Glutamatergic neuron (in vitro differentiated cells): ENCODE results near the gene TEX44. TPM values are rescaled to one million over a fixed set of nuclear protein-coding genes. Genes with fewer than 3 reads are reported as not detected.

Experiments
- DNase-seq: peaks from one replicate; pipeline ENCODE4 v3.0.0; 2022
- H3K27ac Mint-ChIP-seq: one replicate; pipeline ENCODE4 v1.8.0; 2020; ENCODE audit warnings: mild to moderate bottlenecking, mixed read lengths, inconsistent platforms; ENCODE audit not compliant: unreplicated experiment
- H3K27me3 Mint-ChIP-seq: one replicate; pipeline ENCODE4 v1.8.0; 2020; ENCODE audit warnings: mild to moderate bottlenecking, moderate library complexity, mixed read lengths, inconsistent platforms; ENCODE audit not compliant: unreplicated experiment
- H3K36me3 Mint-ChIP-seq: one replicate; pipeline ENCODE4 v1.8.0; 2020; ENCODE audit warnings: mild to moderate bottlenecking, mixed read lengths, inconsistent platforms; ENCODE audit not compliant: unreplicated experiment
- H3K4me1 Mint-ChIP-seq: one replicate; pipeline ENCODE4 v1.8.0; 2020; ENCODE audit warnings: mild to moderate bottlenecking, low read depth, mixed read lengths, inconsistent platforms; ENCODE audit not compliant: unreplicated experiment
- H3K4me3 Mint-ChIP-seq: one replicate; pipeline ENCODE4 v1.8.0; 2020; ENCODE audit warnings: mild to moderate bottlenecking, mixed read lengths, inconsistent platforms; ENCODE audit not compliant: unreplicated experiment
- H3K9me3 Mint-ChIP-seq: one replicate; pipeline ENCODE4 v1.8.0; 2020; ENCODE audit warnings: mild to moderate bottlenecking, moderate library complexity, mixed read lengths, inconsistent platforms; ENCODE audit not compliant: unreplicated experiment
- total RNA-seq: library from RNA; stranded (reverse); fragmentation: NEBNext Ultra II Directional; extraction: Animal tissue kit (Norgen Biotek cat#: 25700); gene quantifications from one replicate; pipeline ENCODE4 v1.2.1, GENCODE V29; 2021; ENCODE audit not compliant: unreplicated experiment
- TF ChIP-seq, protein P1 (sequence below): fragments of 200-600 bp; sonication (generic); IDR thresholded peaks from one replicate; pipeline ENCODE4 v1.5.0; 2021; ENCODE audit not compliant: partially characterized antibody, unreplicated experiment

The TEX44 gene
- total RNA-seq, 1 donor from 2014 or later: not detected

GRCh38 chr2:231548752-231549151, 43.9 kb upstream of the TEX44 start:
- TF ChIP-seq, protein P1, sequence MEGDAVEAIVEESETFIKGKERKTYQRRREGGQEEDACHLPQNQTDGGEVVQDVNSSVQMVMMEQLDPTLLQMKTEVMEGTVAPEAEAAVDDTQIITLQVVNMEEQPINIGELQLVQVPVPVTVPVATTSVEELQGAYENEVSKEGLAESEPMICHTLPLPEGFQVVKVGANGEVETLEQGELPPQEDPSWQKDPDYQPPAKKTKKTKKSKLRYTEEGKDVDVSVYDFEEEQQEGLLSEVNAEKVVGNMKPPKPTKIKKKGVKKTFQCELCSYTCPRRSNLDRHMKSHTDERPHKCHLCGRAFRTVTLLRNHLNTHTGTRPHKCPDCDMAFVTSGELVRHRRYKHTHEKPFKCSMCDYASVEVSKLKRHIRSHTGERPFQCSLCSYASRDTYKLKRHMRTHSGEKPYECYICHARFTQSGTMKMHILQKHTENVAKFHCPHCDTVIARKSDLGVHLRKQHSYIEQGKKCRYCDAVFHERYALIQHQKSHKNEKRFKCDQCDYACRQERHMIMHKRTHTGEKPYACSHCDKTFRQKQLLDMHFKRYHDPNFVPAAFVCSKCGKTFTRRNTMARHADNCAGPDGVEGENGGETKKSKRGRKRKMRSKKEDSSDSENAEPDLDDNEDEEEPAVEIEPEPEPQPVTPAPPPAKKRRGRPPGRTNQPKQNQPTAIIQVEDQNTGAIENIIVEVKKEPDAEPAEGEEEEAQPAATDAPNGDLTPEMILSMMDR: no peak
- DNase-seq: no peak
- Mint-ChIP-seq H3K4me1 (no peaks in the 10 kb centered on the region), H3K27ac (no peak overlapping the region), H3K9me3 (peaks cover 12% of the 10 kb centered on the region), H3K27me3 (peaks cover 2% of the 10 kb centered on the region), H3K4me3 (no peak overlapping the region), H3K36me3 (peaks cover 16% of the 10 kb centered on the region)

DNA sequence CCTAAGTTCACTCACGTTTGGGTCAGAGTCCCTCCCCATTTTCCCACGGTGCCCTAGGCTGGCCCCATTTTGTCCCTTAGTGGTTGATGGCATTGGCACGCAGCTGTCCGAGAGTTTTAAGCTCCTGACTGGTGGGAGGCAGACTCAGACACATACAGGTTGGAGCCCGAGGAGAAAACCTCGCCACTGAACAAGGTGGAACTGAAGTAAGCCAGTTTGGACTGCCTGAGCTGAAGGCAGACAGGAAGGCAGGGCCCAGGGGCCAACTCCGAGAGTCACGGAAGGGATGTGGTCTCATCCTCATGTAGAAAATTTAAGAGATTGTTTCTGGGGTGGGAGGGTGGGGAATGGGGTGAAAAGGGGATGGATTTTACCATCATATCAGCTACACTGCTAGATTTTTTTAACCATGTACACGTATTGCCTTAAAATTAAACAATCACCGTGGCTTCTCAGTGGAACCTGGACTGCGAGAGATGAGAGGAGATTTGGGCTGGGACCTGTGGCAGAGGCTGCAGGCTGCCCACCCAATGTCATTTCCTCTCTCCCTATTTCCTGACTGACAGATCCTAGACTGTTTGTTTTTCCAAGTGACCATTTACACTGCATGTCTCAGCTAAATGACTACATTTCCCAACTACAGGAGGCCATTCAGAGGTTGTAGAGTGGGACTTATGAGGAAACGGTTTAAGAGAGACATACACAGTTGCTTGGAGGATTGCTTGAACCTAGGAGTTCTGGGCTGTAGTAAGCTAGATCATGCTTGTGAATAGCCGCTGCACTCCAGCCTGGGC, 43.0 kb upstream of the TEX44 start:
- Mint-ChIP-seq H3K27ac (no peak overlapping the region), H3K9me3 (peaks cover 12% of the 10 kb centered on the region), H3K36me3 (peaks cover 17% of the 10 kb centered on the region), H3K4me3 (no peak overlapping the region), H3K4me1 (no peaks in the 10 kb centered on the region), H3K27me3 (peaks cover 2% of the 10 kb centered on the region)
- DNase-seq: no peak
- TF ChIP-seq, protein P1: no peak

- H3K4me1 Mint-ChIP-seq: no peaks in the 10 kb centered on the region
- H3K4me3 Mint-ChIP-seq: no peak overlapping the region
- H3K9me3 Mint-ChIP-seq: peaks cover 12% of the 10 kb centered on the region
- DNase-seq: no peak
- H3K36me3 Mint-ChIP-seq: peaks cover 17% of the 10 kb centered on the region
- H3K27ac Mint-ChIP-seq: no peak overlapping the region
- peaks cover 2% of the 10 kb centered on the region for H3K27me3 Mint-ChIP-seq
- TF ChIP-seq, protein P1: no peak
Observed at GRCh38 chr2:231552752-231553151, 39.9 kb upstream of the TEX44 start.

GRCh38 chr2:231554327-231554726, 38.3 kb upstream of the TEX44 start:
- no peak for DNase-seq
- TF ChIP-seq, protein P1: no peak
- Mint-ChIP-seq H3K27ac (no peak overlapping the region), H3K9me3 (peaks cover 10% of the 10 kb centered on the region), H3K27me3 (peaks cover 2% of the 10 kb centered on the region), H3K4me3 (no peak overlapping the region), H3K36me3 (peaks cover 17% of the 10 kb centered on the region), H3K4me1 (peaks cover 1% of the 10 kb centered on the region)
